Astrocyte (in vitro differentiated cells and primary cell): ENCODE results near the gene ATP1B2. TPM values are rescaled to one million over a fixed set of nuclear protein-coding genes. Genes with fewer than 3 reads are reported as not detected.

Experiments used
- DNase-seq: peaks from one replicate; pipeline ENCODE4 v3.0.0-alpha.2; 2010; ENCODE audit warnings: low read depth
- FAIRE-seq: peaks from 2 replicates; lab custom pipeline; 2011; peaks lifted over from hg19 to GRCh38; lab: Jason Lieb, UNC
- H2AFZ ChIP-seq: 2 replicates; pipeline ENCODE4 v1.6.0; 2012; ENCODE audit warnings: low read depth, low read length, inconsistent platforms
- H3K27ac ChIP-seq: 2 replicates; pipeline ENCODE4 v1.5.1; 2011; ENCODE audit warnings: low read depth, low read length, inconsistent platforms
- H3K27me3 ChIP-seq: 2 replicates; pipeline ENCODE4 v1.6.0; 2011; ENCODE audit warnings: low read length, inconsistent platforms; ENCODE audit not compliant: insufficient read depth
- H3K36me3 ChIP-seq: 2 replicates; pipeline ENCODE4 v1.5.1; 2011; ENCODE audit warnings: low read length, inconsistent platforms; ENCODE audit not compliant: insufficient read depth
- H3K4me1 ChIP-seq: 2 replicates; pipeline ENCODE4 v1.5.1; 2011; ENCODE audit warnings: low read length, inconsistent platforms; ENCODE audit not compliant: insufficient read depth
- H3K4me2 ChIP-seq: 2 replicates; pipeline ENCODE4 v1.6.0; 2012; ENCODE audit warnings: low read length, inconsistent platforms
- H3K4me3 ChIP-seq: 2 replicates; pipeline ENCODE4 v1.5.1; 2011; ENCODE audit warnings: low read depth, mild to moderate bottlenecking, low read length, inconsistent platforms; ENCODE audit not compliant: insufficient read depth
- H3K79me2 ChIP-seq: 2 replicates; pipeline ENCODE4 v1.6.0; 2012; ENCODE audit warnings: mild to moderate bottlenecking, low read length, inconsistent platforms; ENCODE audit not compliant: insufficient read depth
- H3K9ac ChIP-seq: 2 replicates; pipeline ENCODE4 v1.6.0; 2012; ENCODE audit warnings: mild to moderate bottlenecking, low read length, inconsistent platforms
- H3K9me3 ChIP-seq: 2 replicates; pipeline ENCODE4 v1.5.1; 2012; ENCODE audit warnings: low read depth, mild to moderate bottlenecking, low read length, inconsistent platforms; ENCODE audit not compliant: insufficient read depth
- H4K20me1 ChIP-seq: 2 replicates; pipeline ENCODE4 v1.6.0; 2012; ENCODE audit warnings: low read length, inconsistent platforms; ENCODE audit not compliant: insufficient read depth
- H3K27ac Mint-ChIP-seq: one replicate; pipeline ENCODE4 v1.8.0; 2021; ENCODE audit warnings: mild to moderate bottlenecking, mixed read lengths; ENCODE audit not compliant: unreplicated experiment
- H3K27me3 Mint-ChIP-seq: one replicate; pipeline ENCODE4 v1.8.0; 2021; ENCODE audit warnings: low read depth, mixed read lengths; ENCODE audit not compliant: unreplicated experiment
- H3K36me3 Mint-ChIP-seq: one replicate; pipeline ENCODE4 v1.8.0; 2021; ENCODE audit warnings: low read depth, mixed read lengths; ENCODE audit not compliant: unreplicated experiment
- H3K4me1 Mint-ChIP-seq: one replicate; pipeline ENCODE4 v1.8.0; 2021; ENCODE audit warnings: low read depth, mixed read lengths; ENCODE audit not compliant: unreplicated experiment
- H3K4me3 Mint-ChIP-seq: one replicate; pipeline ENCODE4 v1.8.0; 2021; ENCODE audit warnings: mild to moderate bottlenecking, moderate library complexity, mixed read lengths; ENCODE audit not compliant: unreplicated experiment
- H3K9me3 Mint-ChIP-seq: one replicate; pipeline ENCODE4 v1.8.0; 2021; ENCODE audit warnings: mild to moderate bottlenecking, mixed read lengths; ENCODE audit not compliant: unreplicated experiment
- CTCF ChIP-seq: IDR thresholded peaks from 2 replicates; pipeline ENCODE4 v1.5.1; 2011; ENCODE audit warnings: low read depth, mild to moderate bottlenecking, inconsistent platforms, low read length, moderate library complexity; ENCODE audit not compliant: insufficient read depth
- EZH2 ChIP-seq: IDR thresholded peaks from 2 replicates; pipeline ENCODE4 v1.6.1; 2012; ENCODE audit warnings: mild to moderate bottlenecking, low read length, inconsistent platforms; ENCODE audit not compliant: insufficient read depth
- total RNA-seq: library from RNA; stranded (reverse); gene quantifications from 2 replicates; pipeline ENCODE4 v1.2.1, GENCODE V29; 2021

ATP1B2 gene
- total RNA-seq, 1 donor from 2014 or later = 0.89 TPM

DNA sequence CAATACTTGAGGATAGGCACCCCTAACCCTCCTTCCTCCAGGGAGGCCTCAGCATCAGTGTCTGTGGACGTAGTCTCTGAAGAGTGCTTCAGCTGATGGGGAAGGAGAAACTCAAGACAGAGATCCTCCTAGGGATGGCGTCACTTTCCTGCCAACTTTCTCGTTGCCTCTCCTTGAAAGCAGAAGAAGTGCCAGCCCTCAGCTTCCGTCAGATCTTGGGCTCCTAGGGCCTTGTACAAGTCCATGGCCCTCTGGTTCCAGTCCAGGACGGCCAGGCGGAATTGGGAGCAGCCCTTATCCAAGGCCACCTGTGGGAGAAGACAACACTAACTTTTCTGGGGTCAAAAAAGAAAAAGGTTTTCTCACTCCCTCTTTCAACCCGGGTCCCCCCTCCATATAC, 24.4 kb upstream of the ATP1B2 start:
- Mint-ChIP-seq H3K4me3 (peak overlapping the region; percentile 89), H3K9me3 (no peaks in the 10 kb centered on the region), H3K36me3 (peaks cover 4% of the 10 kb centered on the region), H3K27ac (peak overlapping the region; percentile 53), H3K27me3 (peaks cover 4% of the 10 kb centered on the region), H3K4me1 (no peaks in the 10 kb centered on the region)
- peak overlapping the region; percentile 99 for H3K4me2 ChIP-seq
- no peaks in the 10 kb centered on the region for H3K9me3 ChIP-seq
- no peak overlapping the region for H3K27ac ChIP-seq
- H3K36me3 ChIP-seq = no peaks in the 10 kb centered on the region
- DNase-seq (no peak), FAIRE-seq (no peak)
- H3K79me2 ChIP-seq = peaks cover 10% of the 10 kb centered on the region
- peak overlapping the region; percentile 72 for H3K4me3 ChIP-seq
- H4K20me1 ChIP-seq = peaks cover 6% of the 10 kb centered on the region
- TF ChIP-seq EZH2 (no peak), CTCF (no peak)
- H3K27me3 ChIP-seq = no peaks in the 10 kb centered on the region
- no peak overlapping the region for H3K9ac ChIP-seq
- H3K4me1 ChIP-seq = peaks cover 6% of the 10 kb centered on the region
- H2AFZ ChIP-seq = no peak overlapping the region

DNA sequence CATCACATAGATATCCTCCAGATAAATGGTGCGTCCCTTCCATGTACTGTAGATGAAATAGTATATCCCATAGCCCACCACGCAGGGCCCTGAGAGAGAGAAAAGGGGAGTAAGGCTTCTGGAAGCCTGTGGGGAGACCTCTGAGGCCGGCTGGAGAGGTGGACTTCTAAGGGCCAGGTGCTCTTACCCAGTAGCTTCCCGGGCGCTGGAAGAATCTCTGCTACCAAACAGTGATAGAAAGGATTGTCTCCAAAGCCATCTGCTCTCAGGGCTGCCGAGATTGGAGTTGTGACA, 23.8 kb upstream of the ATP1B2 start:
- H4K20me1 ChIP-seq = peaks cover 6% of the 10 kb centered on the region
- H3K4me1 ChIP-seq = peaks cover 6% of the 10 kb centered on the region
- H3K36me3 ChIP-seq = no peaks in the 10 kb centered on the region
- H3K27me3 ChIP-seq = no peaks in the 10 kb centered on the region
- H3K4me3 Mint-ChIP-seq = peak overlapping the region; percentile 89
- H3K9me3 Mint-ChIP-seq = no peaks in the 10 kb centered on the region
- peak overlapping the region; percentile 74 for H2AFZ ChIP-seq
- H3K4me1 Mint-ChIP-seq = no peaks in the 10 kb centered on the region
- H3K9me3 ChIP-seq = no peaks in the 10 kb centered on the region
- H3K4me3 ChIP-seq = peak overlapping the region; percentile 72
- peaks cover 10% of the 10 kb centered on the region for H3K79me2 ChIP-seq
- H3K27me3 Mint-ChIP-seq = peaks cover 7% of the 10 kb centered on the region
- FAIRE-seq (no peak), DNase-seq (no peak)
- peak overlapping the region; percentile 14 for H3K27ac ChIP-seq
- H3K36me3 Mint-ChIP-seq = peaks cover 4% of the 10 kb centered on the region
- peak overlapping the region; percentile 87 for H3K27ac Mint-ChIP-seq
- H3K9ac ChIP-seq = peak overlapping the region; percentile 92
- TF ChIP-seq EZH2 = no peak
- TF ChIP-seq CTCF = no peak
- H3K4me2 ChIP-seq = peak overlapping the region; percentile 99

GRCh38 chr17:7627250-7628121, 23.2 kb upstream of the ATP1B2 start, which contains the start of gene SAT2:
SAT2 (minus strand) TSS chr17:7627821; CDS start chr17:7627635, 186 bp downstream.
- DNase-seq = peak; percentile 81

More at GRCh38 chr17:7627250-7628121, 23.2 kb upstream of the ATP1B2 start, which contains the start of gene SAT2:
- Histone ChIP-seq H3K27me3 (no peaks in the 10 kb centered on the region), H3K4me2 (peak within 1 kb of the TSS; percentile 99), H4K20me1 (peaks cover 6% of the 10 kb centered on the region), H3K27ac (peak within 1 kb of the TSS; percentile 70), H3K4me1 (peaks cover 6% of the 10 kb centered on the region), H3K36me3 (no peaks in the 10 kb centered on the region), H3K79me2 (peaks cover 10% of the 10 kb centered on the region), H2AFZ (peak within 1 kb of the TSS; percentile 82), H3K4me3 (peak within 1 kb of the TSS; percentile 72), H3K9ac (peak within 1 kb of the TSS; percentile 92), H3K9me3 (no peaks in the 10 kb centered on the region)
- Mint-ChIP-seq H3K27me3 (peaks cover 7% of the 10 kb centered on the region), H3K4me1 (no peaks in the 10 kb centered on the region), H3K9me3 (no peaks in the 10 kb centered on the region), H3K4me3 (peak within 1 kb of the TSS; percentile 89), H3K36me3 (peaks cover 4% of the 10 kb centered on the region), H3K27ac (peak within 1 kb of the TSS; percentile 87)
- TF ChIP-seq CTCF (no peak), EZH2 (no peak)
- no peak for FAIRE-seq
